ENCODE results near the gene ZYG11B. TPM values are rescaled to one million over a fixed set of nuclear protein-coding genes. Genes with fewer than 3 reads are reported as not detected.
"Not testable (repeated sequence)": the region's sequence is repeated elsewhere in the genome, so short reads cannot be mapped to it uniquely, and the experiment has no call there.

The ZYG11B gene
- total RNA-seq, 4 donors from 2014 or later: 27.5 to 38.5 (median 33.0) TPM

GRCh38 chr1:52856026-52856425, 129.8 kb downstream of the ZYG11B start:
- TF ChIP-seq POLR2AphosphoS5 (IDR thresholded peaks at IDR 0.05): no peak
- no peak for TF ChIP-seq EP300 (IDR thresholded peaks at IDR 0.05)
- no peak for TF ChIP-seq CTCF (IDR thresholded peaks at IDR 0.05)
- TF ChIP-seq POLR2A (IDR thresholded peaks at IDR 0.05): no peak
- H3K27ac ChIP-seq: no peak overlapping the region
- peaks cover 4% of the 10 kb centered on the region for H3K4me1 ChIP-seq
- no peak for DNase-seq (ENCODE audit: low spot score in 2 of 2)
- H3K27me3 ChIP-seq: no peaks in the 10 kb centered on the region
- no peak overlapping the region for H3K4me3 ChIP-seq
- H3K36me3 ChIP-seq: no peaks in the 10 kb centered on the region
- 83% methylated on average over 4 of the region's 4 CpGs for WGBS
- no peaks in the 10 kb centered on the region for H3K9me3 ChIP-seq

DNA sequence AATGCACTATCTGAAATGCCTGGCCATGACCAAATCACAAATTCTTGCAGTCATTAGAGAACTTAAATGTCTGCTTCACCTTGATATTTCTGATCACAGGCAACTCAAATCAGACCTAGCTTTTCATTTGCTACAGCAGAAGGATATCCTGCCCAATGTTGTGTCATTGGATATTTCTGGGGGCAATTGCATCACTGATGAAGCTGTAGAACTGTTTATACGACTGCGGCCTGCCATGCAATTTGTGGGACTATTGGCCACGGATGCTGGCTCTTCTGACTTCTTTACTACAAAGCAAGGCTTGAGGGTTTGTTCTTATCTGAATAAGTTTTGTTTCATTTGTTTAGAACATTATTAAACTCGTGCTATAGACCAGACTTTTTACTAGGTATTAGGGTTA, 131.2 kb downstream of the ZYG11B start:
- H3K4me3 ChIP-seq: no peak overlapping the region
- TF ChIP-seq POLR2A (IDR thresholded peaks at IDR 0.05) (no peak), CTCF (IDR thresholded peaks at IDR 0.05) (no peak), EP300 (IDR thresholded peaks at IDR 0.05) (no peak), POLR2AphosphoS5 (IDR thresholded peaks at IDR 0.05) (no peak)
- no peak overlapping the region for H3K27ac ChIP-seq
- H3K27me3 ChIP-seq: no peaks in the 10 kb centered on the region
- peaks cover 4% of the 10 kb centered on the region for H3K4me1 ChIP-seq
- H3K36me3 ChIP-seq: no peaks in the 10 kb centered on the region
- WGBS: 84% methylated on average over 4 of the region's 4 CpGs
- no peaks in the 10 kb centered on the region for H3K9me3 ChIP-seq
- no peak for DNase-seq (ENCODE audit: low spot score in 2 of 2)

GRCh38 chr1:52862666-52863458, 136.6 kb downstream of the ZYG11B start:
- no peaks in the 10 kb centered on the region for H3K9me3 ChIP-seq
- 84% methylated on average over 2 of the region's 2 CpGs for WGBS
- H3K4me3 ChIP-seq: no peak overlapping the region
- H3K36me3 ChIP-seq: no peaks in the 10 kb centered on the region
- no peak overlapping the region for H3K27ac ChIP-seq
- peaks cover 4% of the 10 kb centered on the region for H3K4me1 ChIP-seq
- TF ChIP-seq POLR2A (IDR thresholded peaks at IDR 0.05) (no peak), EP300 (IDR thresholded peaks at IDR 0.05) (no peak), CTCF (IDR thresholded peaks at IDR 0.05) (no peak), POLR2AphosphoS5 (IDR thresholded peaks at IDR 0.05) (no peak)
- no peaks in the 10 kb centered on the region for H3K27me3 ChIP-seq
- DNase-seq (ENCODE audit: low spot score in 2 of 2): no peak

- Histone ChIP-seq H3K4me1 (no peaks in the 10 kb centered on the region), H3K9me3 (no peaks in the 10 kb centered on the region), H3K36me3 (no peaks in the 10 kb centered on the region), H3K27me3 (no peaks in the 10 kb centered on the region), H3K4me3 (no peak overlapping the region), H3K27ac (no peak overlapping the region)
- DNase-seq (ENCODE audit: low spot score in 2 of 2): no peak
- 62% methylated on average over 2 of the region's 2 CpGs for WGBS
- no peak for TF ChIP-seq POLR2A (IDR thresholded peaks at IDR 0.05)
- no peak for TF ChIP-seq POLR2AphosphoS5 (IDR thresholded peaks at IDR 0.05)
- TF ChIP-seq CTCF (IDR thresholded peaks at IDR 0.05): no peak
- TF ChIP-seq EP300 (IDR thresholded peaks at IDR 0.05): no peak
Measured at GRCh38 chr1:52867087-52867863, 141.0 kb downstream of the ZYG11B start.

DNA sequence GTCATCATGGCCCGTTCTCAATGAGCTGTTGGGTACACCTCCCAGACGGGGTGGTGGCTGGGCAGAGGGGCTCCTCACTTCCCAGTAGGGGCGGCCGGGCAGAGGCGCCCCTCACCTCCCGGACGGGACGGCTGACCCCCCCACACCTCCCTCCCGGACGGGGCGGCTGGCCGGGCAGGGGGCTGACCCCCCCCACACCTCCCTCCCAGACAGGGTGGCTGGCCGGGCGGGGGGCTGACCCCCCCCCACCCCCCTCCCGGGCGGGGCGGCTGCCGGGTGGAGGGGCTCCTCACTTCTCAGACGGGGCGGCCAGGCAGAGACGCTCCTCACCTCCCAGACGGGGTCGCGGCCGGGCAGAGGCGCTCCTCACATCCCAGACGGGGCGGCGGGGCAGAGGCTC, 143.5 kb downstream of the ZYG11B start:
- H3K36me3 ChIP-seq; H3K4me3 ChIP-seq; DNase-seq (ENCODE audit: low spot score in 2 of 2); H3K27ac ChIP-seq; H3K27me3 ChIP-seq; H3K4me1 ChIP-seq; H3K9me3 ChIP-seq: not testable (repeated sequence)
- 96% methylated on average over 14 of the region's 29 CpGs for WGBS

Measured in suprapubic skin (tissue), 4 donors.